HG03095 (cell line): Measurements from ENCODE around the gene STAMBPL1.
"Not testable (repeated sequence)": the region's sequence is repeated elsewhere in the genome, so short reads cannot be mapped to it uniquely, and the experiment has no call there.

Experiments used
- ATAC-seq: cut with Tn5 transposase; IDR thresholded peaks from one replicate; pipeline ENCODE4 v1.9.1; 2021; ENCODE audit warnings: moderate library complexity; ENCODE audit not compliant: unreplicated experiment

STAMBPL1 gene

GRCh38 chr10:88919041-88919440 is 39.0 kb downstream of the STAMBPL1 start:
- no peak for ATAC-seq

- no peak for ATAC-seq
These were observed 40.2 kb downstream of the STAMBPL1 start for GRCh38 chr10:88920198-88920597.

- ATAC-seq, result no peak
These were observed 41.0 kb downstream of the STAMBPL1 start for GRCh38 chr10:88920986-88921593.

- ATAC-seq, result no peak
These were observed 42.0 kb downstream of the STAMBPL1 start for GRCh38 chr10:88922041-88922440.

- no peak for ATAC-seq
These were observed 43.5 kb downstream of the STAMBPL1 start for GRCh38 chr10:88923520-88923919.

GRCh38 chr10:88926566-88927415 is 46.7 kb downstream of the STAMBPL1 start:
- no peak for ATAC-seq

- no peak for ATAC-seq
These were observed 47.3 kb downstream of the STAMBPL1 start for GRCh38 chr10:88927416-88927690.

GRCh38 chr10:88928254-88928653 is 48.2 kb downstream of the STAMBPL1 start:
- ATAC-seq, result no peak

GRCh38 chr10:88931548-88931947 is 51.5 kb downstream of the STAMBPL1 start:
- ATAC-seq, result no peak

GRCh38 chr10:88932029-88932428 is 52.0 kb downstream of the STAMBPL1 start:
- ATAC-seq, result not testable (repeated sequence)

- peak; percentile 58 for ATAC-seq
These were observed 52.7 kb downstream of the STAMBPL1 start for GRCh38 chr10:88932539-88933256.

GRCh38 chr10:88933564-88933963 is 53.5 kb downstream of the STAMBPL1 start:
- no peak for ATAC-seq

GRCh38 chr10:88934900-88935672 is 55.0 kb downstream of the STAMBPL1 start:
- no peak for ATAC-seq

GRCh38 chr10:88936656-88937055 is 56.6 kb downstream of the STAMBPL1 start:
- no peak for ATAC-seq

- ATAC-seq, result no peak
These were observed 58.0 kb downstream of the STAMBPL1 start for GRCh38 chr10:88938039-88938438.

- ATAC-seq, result no peak
These were observed 58.9 kb downstream of the STAMBPL1 start for GRCh38 chr10:88938938-88939337.

GRCh38 chr10:88941026-88941425 is 61.0 kb downstream of the STAMBPL1 start:
- ATAC-seq, result no peak

GRCh38 chr10:88943778-88944177 is 63.7 kb downstream of the STAMBPL1 start:
- no peak for ATAC-seq

- no peak for ATAC-seq
These were observed 64.8 kb downstream of the STAMBPL1 start for GRCh38 chr10:88944813-88945212.

- ATAC-seq, result no peak
These were observed 66.2 kb downstream of the STAMBPL1 start for GRCh38 chr10:88946200-88946599.

- no peak for ATAC-seq
These were observed 67.0 kb downstream of the STAMBPL1 start for GRCh38 chr10:88946965-88947590.
